Cortex of kidney (tissue), 1 donor: Measurements from ENCODE around the gene FAS.

Experiments used
- DNase-seq: peaks from one replicate; lab custom pipeline; 2025; lab: John Stamatoyannopoulos, UW

Gene FAS

DNA sequence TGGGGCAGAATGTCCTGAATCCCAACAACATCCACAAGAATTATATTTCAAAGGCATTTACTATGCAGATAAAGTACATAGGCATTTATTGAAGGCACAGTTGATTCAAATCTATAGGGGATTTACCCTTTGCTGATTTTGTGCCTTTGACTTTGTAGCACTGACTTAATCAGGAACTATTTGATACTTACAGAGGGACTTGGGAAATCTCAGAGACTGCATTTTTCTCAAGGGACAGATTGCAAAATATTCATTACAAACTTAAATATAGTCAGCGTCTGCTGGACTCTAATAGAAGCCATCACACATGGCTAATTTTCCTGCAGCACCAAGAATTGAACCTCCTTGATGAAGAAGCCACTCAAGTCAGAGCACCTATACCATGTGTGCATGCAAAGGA, 44.9 kb downstream of the FAS start:
- no peak for DNase-seq

DNA sequence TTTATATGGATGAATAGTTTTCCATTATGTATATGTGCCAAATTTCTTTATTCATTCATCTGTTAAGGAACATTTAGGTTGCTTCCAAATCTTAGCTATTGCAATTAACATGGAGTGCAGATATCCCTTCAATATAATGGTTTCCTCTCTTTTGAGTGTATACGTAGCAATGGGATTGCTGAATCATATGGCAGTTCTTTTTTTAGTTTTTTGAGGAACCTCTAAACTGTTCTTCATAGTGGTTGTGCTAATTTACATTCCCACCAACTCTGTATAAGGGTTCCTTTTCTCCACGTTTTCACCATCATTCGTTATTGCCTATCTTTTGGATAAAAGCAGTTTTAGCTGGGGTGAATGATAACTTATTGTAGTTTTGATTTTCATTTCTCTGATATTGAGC, 46.5 kb downstream of the FAS start:
- no peak for DNase-seq

DNA sequence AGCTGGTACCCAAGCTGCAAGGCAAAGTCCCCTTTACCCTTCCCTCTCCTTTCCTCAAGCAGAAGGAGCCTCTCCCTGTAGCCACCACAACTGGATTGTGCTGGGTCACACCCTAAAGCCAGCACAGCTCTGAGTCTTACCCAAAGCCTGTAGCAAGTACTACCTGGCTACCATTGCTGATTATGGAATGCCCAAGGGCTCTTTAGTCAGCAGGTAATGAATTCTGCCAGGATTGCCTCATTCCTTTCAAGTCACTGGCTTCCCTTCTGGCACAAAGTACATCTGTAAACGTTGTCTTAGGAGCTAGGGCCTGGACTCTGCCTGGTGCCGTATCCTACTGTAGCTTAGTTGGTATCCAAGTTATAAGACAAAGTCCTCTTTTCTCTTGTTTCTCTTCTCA, 52.0 kb downstream of the FAS start:
- DNase-seq = no peak

DNA sequence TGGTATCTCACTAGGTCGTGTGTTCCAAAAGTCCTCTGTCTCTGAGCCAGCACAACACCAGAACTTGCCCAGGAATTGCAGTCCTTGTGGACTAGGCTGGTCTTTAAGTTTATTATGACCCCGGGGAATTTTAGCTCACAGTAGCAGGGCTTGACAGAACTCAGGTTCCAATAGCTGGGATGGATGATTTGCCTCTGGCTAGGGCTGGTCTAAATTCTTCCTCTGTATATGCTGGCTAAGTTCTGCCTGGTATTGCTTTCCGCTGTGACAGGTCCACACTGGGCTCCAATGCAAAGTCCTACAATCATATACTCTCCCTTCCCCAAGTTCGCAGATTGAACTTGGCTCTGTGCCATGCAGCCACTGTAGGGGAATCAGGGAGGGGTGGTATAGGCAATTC, 52.5 kb downstream of the FAS start:
- DNase-seq = no peak

DNA sequence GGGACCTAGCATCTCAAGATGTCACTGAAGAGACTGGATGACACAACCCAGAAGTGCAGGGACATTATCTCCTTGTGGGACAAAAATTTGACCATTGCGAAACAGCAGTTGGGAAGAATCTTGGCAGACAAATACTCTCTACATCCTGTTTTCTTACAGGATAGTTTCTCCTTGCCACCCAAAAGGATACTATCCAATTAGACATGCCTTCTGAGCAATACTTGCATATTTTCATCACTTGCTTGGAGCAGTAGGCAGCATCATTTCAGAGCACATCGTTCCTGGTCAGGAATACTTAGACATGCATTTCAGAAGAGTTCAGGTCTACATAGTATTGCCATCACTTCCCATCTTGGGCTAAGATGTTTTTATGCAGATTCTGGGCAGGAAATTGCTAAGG, 56.8 kb downstream of the FAS start:
- no peak for DNase-seq

DNA sequence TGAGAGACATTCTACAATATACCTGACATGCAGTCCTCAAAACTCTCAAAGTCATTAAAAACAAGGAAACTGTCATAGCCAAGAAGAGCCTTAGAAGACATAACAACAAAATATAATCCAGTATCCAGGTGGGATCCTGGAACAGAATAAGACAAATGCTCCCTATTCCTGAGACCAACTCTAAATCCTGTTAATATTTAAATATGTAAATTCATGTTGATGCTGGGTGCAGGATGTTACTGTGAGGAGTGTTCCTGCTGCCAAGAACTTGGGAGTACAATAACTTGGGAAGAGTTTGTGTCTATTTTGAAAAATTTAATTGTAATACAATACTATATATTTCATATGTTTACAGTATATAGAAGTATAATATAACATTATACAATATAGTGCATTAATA, 61.0 kb downstream of the FAS start:
- DNase-seq = no peak

DNA sequence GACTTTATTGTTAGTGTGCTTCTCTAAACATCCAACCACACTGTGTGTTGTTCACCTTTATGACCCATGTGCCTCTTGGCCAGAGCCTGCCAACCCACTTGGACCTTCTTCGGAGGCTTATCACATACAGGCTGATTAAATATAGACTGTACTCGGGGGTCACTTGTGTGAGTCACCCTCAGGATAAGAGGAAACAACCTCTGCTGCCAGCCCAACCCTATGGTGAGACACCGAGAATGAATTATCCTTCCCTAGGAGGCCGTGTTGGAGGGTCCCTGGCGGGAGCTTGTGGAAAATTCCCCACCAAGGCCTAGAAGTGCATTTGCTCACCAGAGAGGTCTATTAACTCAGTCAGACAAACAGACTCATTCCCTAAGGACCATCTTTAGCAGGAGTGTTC, 63.0 kb downstream of the FAS start:
- DNase-seq = no peak

DNA sequence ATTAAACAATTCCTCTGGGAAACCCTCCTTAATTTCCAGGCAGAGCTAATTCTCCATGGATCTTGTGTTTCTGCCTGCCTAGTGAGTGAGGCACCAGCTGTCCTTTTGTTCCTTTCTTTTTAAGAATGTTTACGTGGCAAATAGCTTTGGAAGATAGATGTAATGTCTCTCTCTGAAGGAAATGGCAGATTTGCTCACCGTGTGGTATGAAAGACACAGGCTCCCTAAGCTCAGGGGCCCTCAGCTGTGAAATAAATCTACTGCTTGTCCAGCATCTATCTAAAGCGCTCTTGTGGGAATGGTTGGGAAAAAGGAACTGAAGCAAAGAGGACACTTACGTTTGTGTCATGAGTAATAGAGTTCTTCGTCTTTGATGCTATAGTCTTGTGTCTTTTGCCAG, 64.6 kb downstream of the FAS start:
- no peak for DNase-seq

DNA sequence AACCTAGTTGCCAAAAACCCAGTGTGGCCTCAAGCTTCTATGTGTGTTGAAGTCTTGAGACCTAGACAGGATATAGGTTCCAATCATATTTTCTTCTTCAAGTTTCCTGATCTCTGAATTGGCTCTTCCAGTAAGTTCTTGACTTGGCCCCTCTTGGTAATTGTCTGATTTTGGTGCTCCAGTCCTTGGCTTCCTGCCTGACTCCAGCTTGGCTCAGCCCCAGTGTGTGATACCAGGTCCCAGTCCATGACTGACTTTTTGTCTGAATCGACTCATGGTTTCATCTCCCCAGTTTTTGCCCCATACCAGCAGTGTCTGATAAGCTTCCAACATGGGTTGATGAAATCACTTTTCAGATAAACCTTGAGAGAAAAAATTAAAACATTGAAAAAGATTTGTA, 72.3 kb downstream of the FAS start:
- DNase-seq = no peak

DNA sequence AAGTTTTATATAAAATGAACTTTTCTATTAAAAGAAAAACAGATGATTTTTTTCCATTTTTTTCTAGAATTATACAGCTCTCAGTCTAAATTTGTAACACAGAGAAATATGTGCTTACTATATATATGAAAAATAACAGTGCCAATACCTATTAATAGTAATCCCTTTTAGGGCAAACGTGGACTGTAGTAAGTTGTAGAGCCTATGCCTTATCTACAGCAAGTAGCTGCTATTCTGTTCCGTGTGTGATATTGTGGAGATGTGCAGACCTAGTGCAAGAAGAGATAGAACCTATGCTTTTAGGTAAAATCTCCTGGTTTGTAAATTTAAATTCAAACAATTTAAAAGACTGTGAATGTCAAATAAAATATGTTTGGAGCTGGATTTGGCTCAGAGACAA, 72.9 kb downstream of the FAS start:
- no peak for DNase-seq

DNA sequence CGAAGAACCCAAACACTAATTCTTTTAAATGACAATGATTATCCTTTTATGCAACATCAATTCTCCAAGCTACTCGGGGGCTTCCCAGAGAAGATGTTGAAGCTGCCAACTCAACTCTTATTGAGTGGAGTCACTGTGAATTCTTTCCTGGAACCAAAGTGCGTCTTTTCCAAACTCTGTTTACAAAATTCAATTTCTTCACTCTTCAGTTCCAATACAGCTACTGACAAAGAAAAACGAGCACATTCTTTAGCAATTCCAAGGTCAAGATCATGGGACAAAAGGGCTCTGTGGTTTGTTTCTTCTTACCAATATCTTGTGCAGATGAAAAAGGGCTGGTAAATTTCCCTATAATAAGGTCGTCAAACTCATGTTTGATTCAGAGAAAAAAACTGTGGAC, 74.2 kb downstream of the FAS start:
- DNase-seq = no peak
